ENCODE measurements around the gene METRN.

DNA sequence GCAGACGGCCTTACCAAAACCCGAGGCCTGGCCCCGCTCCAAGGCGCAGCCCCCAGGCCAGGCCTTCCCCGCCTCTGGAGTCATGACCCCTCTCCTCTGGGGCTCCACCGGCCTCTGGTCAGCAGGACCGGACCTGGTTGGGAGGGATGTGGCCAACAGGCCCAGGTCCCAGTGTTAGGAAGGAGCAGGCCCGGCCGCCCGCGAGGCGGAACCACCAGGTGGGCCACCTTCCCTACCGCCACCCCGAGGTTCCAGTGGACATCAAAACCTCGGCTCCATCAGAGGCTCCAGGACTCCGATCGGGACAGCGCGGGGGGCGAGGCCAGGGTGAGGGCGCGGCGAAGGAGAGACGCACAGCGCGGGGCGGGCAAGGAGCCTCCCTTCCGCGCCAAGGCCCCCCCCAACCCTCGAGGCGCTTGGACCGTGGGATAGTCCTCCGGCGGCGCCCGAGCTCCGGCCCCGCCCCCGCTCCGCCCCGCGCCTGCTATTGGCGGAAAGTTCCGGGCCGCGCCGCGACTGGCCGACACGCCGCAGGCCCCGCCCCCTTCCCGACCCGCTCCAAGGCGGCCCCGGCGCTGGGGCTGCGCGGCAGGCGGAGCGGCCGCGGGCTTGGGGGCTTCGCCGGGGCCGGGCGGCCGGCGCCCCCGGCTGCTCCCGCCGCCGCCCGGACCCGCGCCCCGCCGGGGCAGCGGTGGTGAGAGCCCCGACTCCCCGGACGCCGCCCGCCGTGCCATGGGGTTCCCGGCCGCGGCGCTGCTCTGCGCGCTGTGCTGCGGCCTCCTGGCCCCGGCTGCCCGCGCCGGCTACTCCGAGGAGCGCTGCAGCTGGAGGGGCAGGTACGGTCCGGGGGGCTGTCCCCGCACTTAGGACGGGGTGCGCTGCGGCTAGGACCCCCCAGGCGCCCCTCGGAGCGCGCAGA, at the start of gene METRN:
- TF ChIP-seq, protein P1, sequence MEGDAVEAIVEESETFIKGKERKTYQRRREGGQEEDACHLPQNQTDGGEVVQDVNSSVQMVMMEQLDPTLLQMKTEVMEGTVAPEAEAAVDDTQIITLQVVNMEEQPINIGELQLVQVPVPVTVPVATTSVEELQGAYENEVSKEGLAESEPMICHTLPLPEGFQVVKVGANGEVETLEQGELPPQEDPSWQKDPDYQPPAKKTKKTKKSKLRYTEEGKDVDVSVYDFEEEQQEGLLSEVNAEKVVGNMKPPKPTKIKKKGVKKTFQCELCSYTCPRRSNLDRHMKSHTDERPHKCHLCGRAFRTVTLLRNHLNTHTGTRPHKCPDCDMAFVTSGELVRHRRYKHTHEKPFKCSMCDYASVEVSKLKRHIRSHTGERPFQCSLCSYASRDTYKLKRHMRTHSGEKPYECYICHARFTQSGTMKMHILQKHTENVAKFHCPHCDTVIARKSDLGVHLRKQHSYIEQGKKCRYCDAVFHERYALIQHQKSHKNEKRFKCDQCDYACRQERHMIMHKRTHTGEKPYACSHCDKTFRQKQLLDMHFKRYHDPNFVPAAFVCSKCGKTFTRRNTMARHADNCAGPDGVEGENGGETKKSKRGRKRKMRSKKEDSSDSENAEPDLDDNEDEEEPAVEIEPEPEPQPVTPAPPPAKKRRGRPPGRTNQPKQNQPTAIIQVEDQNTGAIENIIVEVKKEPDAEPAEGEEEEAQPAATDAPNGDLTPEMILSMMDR (IDR thresholded peaks at IDR 0.05), result no peak
- TF ChIP-seq POLR2A (IDR thresholded peaks at IDR 0.05), result no peak

Data from prostate gland (tissue), 2 donors.